Measurements from ENCODE around the gene PDSS2. TPM values are rescaled to one million over a fixed set of nuclear protein-coding genes. Genes with fewer than 3 reads are reported as not detected.

The PDSS2 gene
- total and polyA plus RNA-seq, 11 donors = 7.2 to 24.4 (median 14.4) TPM

DNA sequence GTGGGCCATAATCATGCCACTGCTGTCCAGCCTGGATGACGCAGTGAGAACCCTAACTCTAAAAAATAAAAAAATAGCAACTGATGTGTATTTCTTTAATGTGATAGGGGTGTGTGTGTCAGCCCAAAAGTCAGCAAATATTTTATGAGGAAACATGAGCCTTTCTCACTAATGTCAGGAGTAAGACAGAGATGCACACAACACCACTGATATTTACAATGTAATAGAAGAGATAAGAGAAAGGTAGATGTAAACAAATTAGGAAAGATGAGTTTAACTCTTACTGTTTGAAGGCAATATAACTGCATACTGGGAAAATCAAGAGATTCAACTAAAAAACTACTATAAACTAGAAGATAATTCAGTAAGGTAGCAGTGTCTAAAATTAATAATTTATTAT lies 244.0 kb downstream of the PDSS2 start:
- no peak overlapping the region for H3K4me3 ChIP-seq
- H3K9me3 ChIP-seq = no peaks in the 10 kb centered on the region
- no peak for TF ChIP-seq POLR2A (IDR thresholded peaks at IDR 0.05)
- TF ChIP-seq CTCF (IDR thresholded peaks at IDR 0.05) = no peak
- peaks cover 0 to 2% (median 0%) of the 10 kb centered on the region in 12 donors for H3K4me1 ChIP-seq
- H3K27ac ChIP-seq = no peak overlapping the region
- DNase-seq (no peak), ATAC-seq (no peak)
- no peaks in the 10 kb centered on the region for H3K36me3 ChIP-seq
- intact Hi-C loops (cut with DNase I) = no loop called here
- WGBS, 4 donors = 93 to 98% (median 96%) methylated on average over 1 of the region's 1 CpG
- H3K27me3 ChIP-seq = no peaks in the 10 kb centered on the region

DNA sequence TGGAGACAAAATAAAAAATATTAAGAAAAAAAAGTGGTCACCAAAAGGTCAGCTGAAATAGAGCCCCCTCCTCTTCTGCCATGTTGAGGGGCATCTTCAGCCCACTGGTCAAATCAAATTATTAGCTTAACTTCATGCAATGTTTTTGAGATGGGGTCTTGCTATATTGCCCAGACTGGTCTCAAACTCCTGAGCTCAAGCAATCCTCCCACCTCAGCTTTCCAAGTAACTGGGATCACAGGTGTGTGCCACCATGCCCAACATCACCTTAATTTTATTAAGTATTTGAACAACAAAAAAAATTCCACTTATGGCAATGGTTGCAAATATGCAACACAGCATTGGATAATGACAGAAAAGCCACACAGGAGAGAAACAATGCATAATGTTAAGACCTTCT lies 244.7 kb downstream of the PDSS2 start:
- no peaks in the 10 kb centered on the region for H3K9me3 ChIP-seq
- no peak for DNase-seq
- no peak overlapping the region for H3K27ac ChIP-seq
- H3K27me3 ChIP-seq = no peaks in the 10 kb centered on the region
- intact Hi-C loops (cut with DNase I) = no loop called here
- no peak for TF ChIP-seq POLR2A (IDR thresholded peaks at IDR 0.05)
- TF ChIP-seq CTCF (IDR thresholded peaks at IDR 0.05) = no peak
- no peak for ATAC-seq
- no peaks in the 10 kb centered on the region for H3K36me3 ChIP-seq
- H3K4me3 ChIP-seq = no peak overlapping the region
- H3K4me1 ChIP-seq = peaks cover 0 to 2% (median 0%) of the 10 kb centered on the region in 12 donors

DNA sequence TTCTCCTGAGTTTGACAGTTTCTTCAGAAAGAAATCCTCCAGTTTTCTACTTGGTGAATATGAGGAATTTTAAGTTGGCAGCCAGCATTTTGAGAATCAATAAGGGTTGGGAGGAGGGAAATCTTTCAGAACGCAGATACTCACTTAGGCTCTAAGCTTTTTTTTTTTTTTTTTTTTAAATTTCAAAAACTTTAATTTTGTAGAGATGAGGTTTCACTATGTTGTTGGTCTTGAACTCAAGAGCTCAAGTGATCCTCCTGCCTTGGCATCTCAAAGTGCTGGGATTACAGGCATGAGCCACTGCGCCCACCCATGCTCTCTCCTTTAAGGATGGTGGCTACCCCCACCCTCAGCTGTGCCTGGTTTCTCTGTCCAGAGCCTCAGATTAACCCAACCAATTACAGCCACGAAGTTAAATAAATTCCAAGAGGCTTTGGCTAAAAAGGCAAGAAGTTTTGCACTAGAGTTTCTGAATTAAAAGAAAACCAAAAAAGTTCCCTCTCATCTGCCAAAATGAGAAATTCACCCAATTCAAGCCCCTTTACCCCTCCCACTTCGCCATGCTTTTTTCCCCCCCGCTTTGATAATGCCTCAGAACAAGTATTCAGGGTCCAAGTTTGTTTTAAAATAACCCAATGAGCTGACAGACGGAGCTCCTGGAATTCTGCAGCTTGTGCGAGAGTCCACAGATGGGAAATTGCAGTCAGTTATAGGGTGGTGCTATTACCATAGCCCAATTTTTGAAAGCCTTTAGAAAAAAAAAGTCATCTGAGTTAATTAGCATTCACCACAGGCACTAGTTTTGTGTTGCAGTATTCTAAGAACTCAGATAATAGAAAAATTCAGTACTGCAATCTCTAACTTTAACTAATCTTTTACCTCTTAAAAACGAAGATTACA lies 249.7 kb downstream of the PDSS2 start:
- H3K27ac ChIP-seq = no peak overlapping the region
- H3K4me3 ChIP-seq = no peak overlapping the region

More for the DNA sequence above, 249.7 kb downstream of the PDSS2 start:
- intact Hi-C loops (cut with DNase I) = no loop called here
- 82 to 87% (median 83%) methylated on average over 8 of the region's 8 CpGs for WGBS, 4 donors
- ATAC-seq (no peak), DNase-seq (no peak)
- TF ChIP-seq POLR2A (IDR thresholded peaks at IDR 0.05) (no peak), CTCF (IDR thresholded peaks at IDR 0.05) (no peak)
- Histone ChIP-seq H3K9me3 (peaks cover 0 to 4% (median 0%) of the 10 kb centered on the region in 12 donors), H3K27me3 (no peaks in the 10 kb centered on the region), H3K4me1 (peaks cover 0 to 2% (median 0%) of the 10 kb centered on the region in 12 donors), H3K36me3 (no peaks in the 10 kb centered on the region)

Measured in heart left ventricle (tissue), 16 donors.